GM12801 (cell line): Measurements from ENCODE around the gene AXDND1.

Experiments used
- CTCF ChIP-seq: IDR thresholded peaks from one replicate; pipeline ENCODE4 v1.5.1; 2011; ENCODE audit warnings: control low read depth; ENCODE audit not compliant: insufficient read length; ENCODE audit errors: extremely low read depth

Gene AXDND1

DNA sequence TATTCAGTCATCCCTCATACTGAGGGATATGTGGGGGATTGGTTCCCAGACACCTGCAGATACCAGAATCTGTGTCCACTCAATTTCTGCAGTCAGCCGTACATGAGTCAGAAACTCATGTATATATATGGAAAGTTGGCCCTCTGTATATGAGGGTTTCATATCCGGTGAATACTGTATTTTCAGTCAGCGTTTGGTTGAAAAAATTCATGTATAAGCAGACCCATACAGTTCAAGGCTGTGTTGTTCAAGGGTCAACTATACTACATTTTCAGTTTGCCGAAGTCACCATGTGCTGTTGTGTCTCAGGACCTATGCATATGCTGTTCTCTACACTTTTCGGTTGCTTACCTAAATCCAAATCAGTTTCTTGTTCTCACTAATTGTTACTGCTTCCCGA, 10.5 kb downstream of the AXDND1 start:
- TF ChIP-seq CTCF = no peak

DNA sequence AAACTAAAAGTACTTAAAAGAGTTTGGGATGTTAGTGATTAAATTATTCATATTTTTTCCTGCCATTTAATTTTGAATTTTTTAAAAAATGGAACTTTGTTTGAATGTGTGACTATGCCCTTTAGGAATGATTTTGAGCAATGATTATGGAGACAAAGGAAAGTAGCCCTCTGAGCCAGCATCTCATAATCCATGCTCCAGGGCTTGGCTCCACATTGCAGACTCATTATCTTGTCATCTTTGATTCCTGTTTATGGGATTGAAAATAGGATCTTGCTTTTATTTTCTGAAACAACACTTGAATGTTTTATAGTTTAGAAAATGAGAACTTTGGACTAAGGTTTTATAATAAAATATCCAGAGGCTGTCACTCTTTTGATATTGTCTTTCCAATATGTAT, 14.5 kb downstream of the AXDND1 start:
- no peak for TF ChIP-seq CTCF

DNA sequence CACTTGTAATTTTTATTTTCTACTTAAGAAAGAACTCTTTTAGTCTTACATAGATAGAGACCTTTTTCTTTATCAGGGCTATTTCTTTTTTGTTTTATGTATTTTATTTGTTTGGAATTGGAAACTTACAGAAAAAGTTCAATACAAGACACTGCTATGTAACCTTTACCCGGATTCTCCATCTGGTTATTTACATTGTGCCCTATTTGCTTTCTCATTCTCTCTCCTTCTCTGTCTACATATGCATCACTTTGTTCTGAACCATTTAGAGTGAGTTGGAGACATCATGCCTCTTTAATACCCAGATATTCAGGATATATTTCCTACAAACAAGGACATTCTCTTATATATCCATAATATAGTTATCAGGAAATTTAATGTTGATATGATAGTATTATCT, 18.3 kb downstream of the AXDND1 start:
- no peak for TF ChIP-seq CTCF

DNA sequence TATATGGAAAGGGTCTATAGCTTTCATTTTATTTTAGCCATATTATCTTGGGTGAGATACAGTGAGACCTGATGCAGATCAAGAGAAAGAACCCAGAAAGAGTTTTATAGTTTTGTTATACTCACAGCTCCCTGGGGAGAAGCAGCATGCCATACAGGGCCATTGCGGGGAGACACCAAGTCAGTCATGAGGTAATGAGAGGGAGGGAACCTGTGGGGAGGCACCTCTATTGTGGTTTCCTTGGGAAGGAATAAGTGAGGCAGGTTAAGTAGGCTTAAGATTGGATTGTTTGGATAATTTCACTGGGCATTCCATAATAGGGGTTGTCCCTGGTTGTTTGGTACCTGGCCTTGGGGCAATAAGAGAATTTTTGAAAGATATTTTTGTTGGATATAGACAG, 19.7 kb downstream of the AXDND1 start:
- no peak for TF ChIP-seq CTCF

GRCh38 chr1:179393721-179394120, 27.9 kb downstream of the AXDND1 start:
- TF ChIP-seq CTCF = no peak

- TF ChIP-seq CTCF = no peak
Observed at GRCh38 chr1:179424610-179425009, 58.8 kb downstream of the AXDND1 start.

- TF ChIP-seq CTCF = no peak
Observed at GRCh38 chr1:179425186-179425585, 59.4 kb downstream of the AXDND1 start.

- TF ChIP-seq CTCF = no peak
Observed at GRCh38 chr1:179437171-179437570, 71.4 kb downstream of the AXDND1 start.
